Panc1 (cell line): ENCODE measurements around the gene DOK5.

Source experiments
- POLR2AphosphoS5 ChIP-seq: IDR thresholded peaks from 2 replicates; pipeline ENCODE4 v1.6.1; 2012; ENCODE audit warnings: mild to moderate bottlenecking, low read depth, low read length, moderate library complexity
- TF ChIP-seq, protein P1 (sequence below): fragments of 450-650 bp; IDR thresholded peaks from 2 replicates; pipeline ENCODE4 v1.5.1; 2017; ENCODE audit warnings: mild to moderate bottlenecking
- TF ChIP-seq, protein P2 (sequence below), 2 experiments: IDR thresholded peaks; 2 replicates each; pipeline ENCODE4 v1.6.1; 2011 to 2012; ENCODE audit warnings: low read depth in 2 of 2, control low read depth in 1 of 2, low read length in 1 of 2, mild to moderate bottlenecking in 1 of 2, moderate library complexity in 1 of 2; ENCODE audit not compliant: insufficient read depth in 1 of 2

DNA sequence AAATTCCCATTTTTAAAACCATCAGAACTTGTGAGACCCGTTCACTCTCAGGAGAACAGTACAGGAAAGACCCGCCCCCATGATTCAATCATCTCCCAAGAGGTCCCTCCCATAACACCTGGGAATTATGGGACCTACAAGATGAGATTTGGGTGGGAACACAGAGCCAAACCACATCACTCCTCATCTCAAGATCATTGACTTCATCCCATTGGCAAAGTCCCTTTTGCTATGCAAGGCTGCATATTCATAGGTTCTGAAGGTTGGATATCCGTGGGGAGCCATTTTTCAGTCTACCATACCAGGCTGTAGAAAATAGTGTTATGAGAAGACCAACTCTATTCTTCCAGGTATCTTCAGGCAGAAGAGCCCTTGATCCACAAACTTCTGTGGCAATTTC lies 219.1 kb downstream of the DOK5 start:
- no peak for TF ChIP-seq POLR2AphosphoS5
- TF ChIP-seq, protein P1, sequence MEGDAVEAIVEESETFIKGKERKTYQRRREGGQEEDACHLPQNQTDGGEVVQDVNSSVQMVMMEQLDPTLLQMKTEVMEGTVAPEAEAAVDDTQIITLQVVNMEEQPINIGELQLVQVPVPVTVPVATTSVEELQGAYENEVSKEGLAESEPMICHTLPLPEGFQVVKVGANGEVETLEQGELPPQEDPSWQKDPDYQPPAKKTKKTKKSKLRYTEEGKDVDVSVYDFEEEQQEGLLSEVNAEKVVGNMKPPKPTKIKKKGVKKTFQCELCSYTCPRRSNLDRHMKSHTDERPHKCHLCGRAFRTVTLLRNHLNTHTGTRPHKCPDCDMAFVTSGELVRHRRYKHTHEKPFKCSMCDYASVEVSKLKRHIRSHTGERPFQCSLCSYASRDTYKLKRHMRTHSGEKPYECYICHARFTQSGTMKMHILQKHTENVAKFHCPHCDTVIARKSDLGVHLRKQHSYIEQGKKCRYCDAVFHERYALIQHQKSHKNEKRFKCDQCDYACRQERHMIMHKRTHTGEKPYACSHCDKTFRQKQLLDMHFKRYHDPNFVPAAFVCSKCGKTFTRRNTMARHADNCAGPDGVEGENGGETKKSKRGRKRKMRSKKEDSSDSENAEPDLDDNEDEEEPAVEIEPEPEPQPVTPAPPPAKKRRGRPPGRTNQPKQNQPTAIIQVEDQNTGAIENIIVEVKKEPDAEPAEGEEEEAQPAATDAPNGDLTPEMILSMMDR: no peak
- TF ChIP-seq, protein P2, sequence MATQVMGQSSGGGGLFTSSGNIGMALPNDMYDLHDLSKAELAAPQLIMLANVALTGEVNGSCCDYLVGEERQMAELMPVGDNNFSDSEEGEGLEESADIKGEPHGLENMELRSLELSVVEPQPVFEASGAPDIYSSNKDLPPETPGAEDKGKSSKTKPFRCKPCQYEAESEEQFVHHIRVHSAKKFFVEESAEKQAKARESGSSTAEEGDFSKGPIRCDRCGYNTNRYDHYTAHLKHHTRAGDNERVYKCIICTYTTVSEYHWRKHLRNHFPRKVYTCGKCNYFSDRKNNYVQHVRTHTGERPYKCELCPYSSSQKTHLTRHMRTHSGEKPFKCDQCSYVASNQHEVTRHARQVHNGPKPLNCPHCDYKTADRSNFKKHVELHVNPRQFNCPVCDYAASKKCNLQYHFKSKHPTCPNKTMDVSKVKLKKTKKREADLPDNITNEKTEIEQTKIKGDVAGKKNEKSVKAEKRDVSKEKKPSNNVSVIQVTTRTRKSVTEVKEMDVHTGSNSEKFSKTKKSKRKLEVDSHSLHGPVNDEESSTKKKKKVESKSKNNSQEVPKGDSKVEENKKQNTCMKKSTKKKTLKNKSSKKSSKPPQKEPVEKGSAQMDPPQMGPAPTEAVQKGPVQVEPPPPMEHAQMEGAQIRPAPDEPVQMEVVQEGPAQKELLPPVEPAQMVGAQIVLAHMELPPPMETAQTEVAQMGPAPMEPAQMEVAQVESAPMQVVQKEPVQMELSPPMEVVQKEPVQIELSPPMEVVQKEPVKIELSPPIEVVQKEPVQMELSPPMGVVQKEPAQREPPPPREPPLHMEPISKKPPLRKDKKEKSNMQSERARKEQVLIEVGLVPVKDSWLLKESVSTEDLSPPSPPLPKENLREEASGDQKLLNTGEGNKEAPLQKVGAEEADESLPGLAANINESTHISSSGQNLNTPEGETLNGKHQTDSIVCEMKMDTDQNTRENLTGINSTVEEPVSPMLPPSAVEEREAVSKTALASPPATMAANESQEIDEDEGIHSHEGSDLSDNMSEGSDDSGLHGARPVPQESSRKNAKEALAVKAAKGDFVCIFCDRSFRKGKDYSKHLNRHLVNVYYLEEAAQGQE (IDR thresholded peaks at IDR 0.05; ENCODE audit: insufficient read depth in 1 of 2, low read depth in 2 of 2, low read length in 1 of 2): no peak
